Panc1 (cell line): ENCODE data around the gene KRTAP26-1.

Source experiments
- CTCF ChIP-seq: fragments of 450-650 bp; IDR thresholded peaks from 2 replicates; pipeline ENCODE4 v1.5.1; 2017; ENCODE audit warnings: mild to moderate bottlenecking
- POLR2AphosphoS5 ChIP-seq: IDR thresholded peaks from 2 replicates; pipeline ENCODE4 v1.6.1; 2012; ENCODE audit warnings: mild to moderate bottlenecking, low read depth, low read length, moderate library complexity
- SIN3A ChIP-seq: IDR thresholded peaks from 2 replicates; pipeline ENCODE4 v1.6.1; 2012; ENCODE audit warnings: low read depth, mild to moderate bottlenecking, low read length, moderate library complexity, borderline replicate concordance; ENCODE audit not compliant: insufficient read depth
- TF ChIP-seq, protein P1 (sequence below), 2 experiments: IDR thresholded peaks; 2 replicates each; pipeline ENCODE4 v1.6.1; 2011 to 2012; ENCODE audit warnings: low read depth in 2 of 2, control low read depth in 1 of 2, low read length in 1 of 2, mild to moderate bottlenecking in 1 of 2, moderate library complexity in 1 of 2; ENCODE audit not compliant: insufficient read depth in 1 of 2

- no peak for TF ChIP-seq CTCF
- no peak for TF ChIP-seq POLR2AphosphoS5
- no peak for TF ChIP-seq SIN3A
- TF ChIP-seq, protein P1, sequence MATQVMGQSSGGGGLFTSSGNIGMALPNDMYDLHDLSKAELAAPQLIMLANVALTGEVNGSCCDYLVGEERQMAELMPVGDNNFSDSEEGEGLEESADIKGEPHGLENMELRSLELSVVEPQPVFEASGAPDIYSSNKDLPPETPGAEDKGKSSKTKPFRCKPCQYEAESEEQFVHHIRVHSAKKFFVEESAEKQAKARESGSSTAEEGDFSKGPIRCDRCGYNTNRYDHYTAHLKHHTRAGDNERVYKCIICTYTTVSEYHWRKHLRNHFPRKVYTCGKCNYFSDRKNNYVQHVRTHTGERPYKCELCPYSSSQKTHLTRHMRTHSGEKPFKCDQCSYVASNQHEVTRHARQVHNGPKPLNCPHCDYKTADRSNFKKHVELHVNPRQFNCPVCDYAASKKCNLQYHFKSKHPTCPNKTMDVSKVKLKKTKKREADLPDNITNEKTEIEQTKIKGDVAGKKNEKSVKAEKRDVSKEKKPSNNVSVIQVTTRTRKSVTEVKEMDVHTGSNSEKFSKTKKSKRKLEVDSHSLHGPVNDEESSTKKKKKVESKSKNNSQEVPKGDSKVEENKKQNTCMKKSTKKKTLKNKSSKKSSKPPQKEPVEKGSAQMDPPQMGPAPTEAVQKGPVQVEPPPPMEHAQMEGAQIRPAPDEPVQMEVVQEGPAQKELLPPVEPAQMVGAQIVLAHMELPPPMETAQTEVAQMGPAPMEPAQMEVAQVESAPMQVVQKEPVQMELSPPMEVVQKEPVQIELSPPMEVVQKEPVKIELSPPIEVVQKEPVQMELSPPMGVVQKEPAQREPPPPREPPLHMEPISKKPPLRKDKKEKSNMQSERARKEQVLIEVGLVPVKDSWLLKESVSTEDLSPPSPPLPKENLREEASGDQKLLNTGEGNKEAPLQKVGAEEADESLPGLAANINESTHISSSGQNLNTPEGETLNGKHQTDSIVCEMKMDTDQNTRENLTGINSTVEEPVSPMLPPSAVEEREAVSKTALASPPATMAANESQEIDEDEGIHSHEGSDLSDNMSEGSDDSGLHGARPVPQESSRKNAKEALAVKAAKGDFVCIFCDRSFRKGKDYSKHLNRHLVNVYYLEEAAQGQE (IDR thresholded peaks at IDR 0.05; ENCODE audit: insufficient read depth in 1 of 2, low read depth in 2 of 2, low read length in 1 of 2) = no peak
These were observed 18.6 kb upstream of the KRTAP26-1 start for GRCh38 chr21:30338717-30339116.
